ENCODE results near the gene TUBGCP6.
"Not testable (repeated sequence)": the region's sequence is repeated elsewhere in the genome, so short reads cannot be mapped to it uniquely, and the experiment has no call there.

Gene TUBGCP6

DNA sequence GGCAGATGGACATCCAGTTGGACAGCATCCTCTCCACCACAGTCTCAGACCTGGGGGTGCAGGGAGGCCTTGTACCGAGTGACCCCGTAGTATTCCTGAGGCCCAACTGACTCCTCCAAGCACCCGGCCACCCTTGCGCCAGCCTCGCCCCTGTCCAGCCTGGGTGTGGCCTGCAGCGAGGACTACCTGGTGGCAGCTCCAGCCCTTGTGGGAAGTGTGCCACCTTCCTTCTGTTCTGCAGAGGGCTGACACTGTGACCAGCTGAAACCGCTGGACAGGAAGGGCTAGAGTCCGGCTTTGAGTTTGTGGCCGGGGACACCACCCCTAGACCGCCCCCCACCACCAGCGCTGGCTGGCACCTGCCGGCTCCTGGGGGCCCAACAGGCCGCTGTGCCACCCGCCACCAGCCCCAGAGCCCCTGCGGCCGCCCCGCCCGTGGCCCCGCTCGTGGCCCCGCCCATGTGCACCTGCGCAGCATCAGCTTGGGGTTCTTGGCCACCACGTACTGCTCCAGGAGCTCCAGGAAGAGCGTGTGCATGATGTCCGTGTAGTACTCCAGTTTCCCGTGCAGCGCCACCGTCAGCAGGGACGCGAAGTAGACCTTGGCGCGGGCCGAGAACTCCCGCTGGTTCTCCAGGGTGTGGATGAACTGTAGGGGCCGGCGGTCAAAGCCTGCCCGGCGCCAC, 35.3 kb upstream of the TUBGCP6 start:
- no peak for DNase-seq

DNA sequence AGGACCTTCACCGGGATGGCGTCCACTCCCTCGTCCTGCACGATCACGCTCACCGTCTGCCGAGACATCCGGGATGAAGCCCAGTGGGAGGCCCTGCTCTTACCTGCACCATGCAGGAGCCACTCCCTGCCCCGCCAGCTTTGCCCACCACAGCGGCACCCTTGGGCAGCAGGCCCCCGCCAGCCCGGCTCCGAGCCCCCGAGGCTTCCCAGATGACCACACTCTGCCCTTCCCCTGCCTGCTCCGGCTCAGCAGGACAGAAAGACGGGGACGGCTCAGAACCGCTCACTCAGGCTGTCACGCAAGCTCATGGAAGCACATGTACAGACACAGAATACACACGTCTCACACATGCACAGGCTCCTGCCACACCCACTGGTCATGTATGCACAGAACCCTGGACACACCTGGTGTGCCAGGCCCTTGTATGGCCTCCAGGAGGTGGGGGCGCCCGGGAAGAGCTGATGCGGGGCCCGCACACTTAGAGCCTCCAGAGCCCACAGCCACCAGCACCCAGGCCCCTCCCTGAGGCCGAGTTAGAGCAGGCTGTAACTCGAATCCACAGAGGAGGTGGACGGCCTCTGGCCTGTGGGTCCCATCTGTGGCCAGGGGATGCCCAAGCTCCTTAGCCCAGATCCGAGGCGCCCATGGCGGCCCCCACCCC, 34.3 kb upstream of the TUBGCP6 start:
- no peak for DNase-seq

- DNase-seq, result no peak
These were observed 33.6 kb upstream of the TUBGCP6 start for GRCh38 chr22:50278461-50278860.

DNA sequence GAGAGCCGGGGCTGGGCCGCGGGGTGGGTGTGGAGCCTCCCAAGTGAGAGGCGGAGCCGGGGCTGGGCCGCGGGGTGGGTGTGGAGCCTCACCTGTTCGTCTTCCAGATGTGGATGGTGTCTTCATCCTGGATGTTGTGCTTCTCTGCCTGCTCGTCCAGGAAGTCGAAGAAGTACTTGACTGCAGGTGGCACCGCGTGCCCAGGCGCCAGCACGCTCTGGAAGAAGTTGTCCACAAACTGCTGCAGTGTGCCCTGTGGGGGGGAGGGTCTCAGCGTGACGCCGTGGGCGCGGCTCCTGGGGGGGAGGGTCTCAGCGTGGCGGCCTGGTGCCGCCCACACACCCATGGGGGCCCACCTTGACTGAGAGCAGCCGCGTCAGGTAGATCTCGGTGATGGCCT, 32.9 kb upstream of the TUBGCP6 start:
- DNase-seq, result no peak

DNA sequence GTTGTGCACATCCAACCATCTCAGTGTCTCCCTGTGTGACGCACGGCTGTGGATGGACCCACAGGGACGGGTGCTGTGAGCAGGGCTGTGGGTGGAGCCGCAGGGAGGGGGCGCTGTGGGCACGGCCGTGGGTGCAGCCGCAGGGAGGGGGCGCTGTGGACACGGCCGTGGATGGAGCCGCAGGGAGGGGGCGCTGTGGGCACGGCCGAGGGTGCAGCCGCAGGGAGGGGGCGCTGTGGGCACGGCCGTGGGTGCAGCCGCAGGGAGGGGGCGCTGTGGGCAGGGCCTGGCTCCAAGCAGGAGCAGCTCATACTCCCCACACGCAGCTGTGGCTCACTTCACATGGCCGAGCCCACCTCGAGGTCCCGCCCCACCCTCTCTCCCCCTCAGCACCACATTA, 31.3 kb upstream of the TUBGCP6 start:
- peak; percentile 10 for DNase-seq

GRCh38 chr22:50275181-50276055, 30.6 kb upstream of the TUBGCP6 start:
- no peak for DNase-seq

GRCh38 chr22:50274771-50275170, 29.9 kb upstream of the TUBGCP6 start:
- no peak for DNase-seq

DNA sequence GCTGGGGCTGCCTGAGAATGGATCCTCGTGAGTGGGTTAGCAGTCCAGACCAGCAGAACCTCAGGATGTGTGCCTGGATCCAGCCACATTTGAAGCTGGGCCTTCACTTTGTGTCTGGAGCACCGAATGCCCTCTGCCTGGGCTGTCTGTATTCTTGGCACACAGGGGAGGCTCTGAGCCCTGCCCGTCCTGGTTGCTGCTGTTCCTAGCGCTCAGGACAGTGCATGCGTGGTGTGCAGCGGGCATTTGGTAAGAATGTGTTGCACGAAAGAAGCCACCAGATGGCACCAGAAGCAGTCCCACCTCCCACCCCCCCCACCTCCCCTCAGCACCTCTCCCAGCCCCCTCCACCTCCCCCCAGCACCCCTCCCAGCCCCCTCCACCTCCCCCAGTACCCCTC, 29.5 kb upstream of the TUBGCP6 start:
- peak; percentile 44 for DNase-seq

DNA sequence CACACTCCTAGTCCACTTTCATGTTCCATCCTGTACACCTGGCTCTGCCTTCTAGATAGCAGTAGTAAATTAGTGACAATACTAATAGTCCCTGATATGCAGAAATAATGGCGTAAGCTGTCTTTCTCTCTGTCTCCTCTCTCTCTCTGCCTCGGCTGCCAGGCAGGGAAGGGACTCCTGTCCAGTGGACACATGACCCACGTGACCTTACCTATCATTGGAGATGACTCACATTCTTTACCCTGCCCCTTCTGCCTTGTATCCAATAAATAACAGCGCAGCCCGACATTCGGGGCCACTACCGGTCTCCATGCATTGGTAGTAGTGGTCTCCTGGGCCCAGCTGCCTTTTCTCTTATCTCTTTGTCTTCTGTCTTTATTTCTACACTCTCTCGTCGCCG, 29.0 kb upstream of the TUBGCP6 start:
- not testable (repeated sequence) for DNase-seq

- not testable (repeated sequence) for DNase-seq
These were observed 28.5 kb upstream of the TUBGCP6 start for GRCh38 chr22:50273352-50273751.

GRCh38 chr22:50272044-50272802, 27.4 kb upstream of the TUBGCP6 start:
- no peak for DNase-seq

GRCh38 chr22:50271519-50271970, 26.7 kb upstream of the TUBGCP6 start:
- peak; percentile 68 for DNase-seq

- peak; percentile 72 for DNase-seq
These were observed 26.0 kb upstream of the TUBGCP6 start for GRCh38 chr22:50270666-50271394.

- peak; percentile 77 for DNase-seq
These were observed 25.3 kb upstream of the TUBGCP6 start, which contains the start of gene MAPK11 for GRCh38 chr22:50269970-50270665. Gene MAPK11, minus strand, starts transcription at chr22:50270380. Its CDS starts 88 bp downstream, at chr22:50270292.

- no peak for DNase-seq
These were observed 24.7 kb upstream of the TUBGCP6 start for GRCh38 chr22:50269573-50269969.

- no peak for DNase-seq
These were observed 23.9 kb upstream of the TUBGCP6 start for GRCh38 chr22:50268655-50269113.

DNA sequence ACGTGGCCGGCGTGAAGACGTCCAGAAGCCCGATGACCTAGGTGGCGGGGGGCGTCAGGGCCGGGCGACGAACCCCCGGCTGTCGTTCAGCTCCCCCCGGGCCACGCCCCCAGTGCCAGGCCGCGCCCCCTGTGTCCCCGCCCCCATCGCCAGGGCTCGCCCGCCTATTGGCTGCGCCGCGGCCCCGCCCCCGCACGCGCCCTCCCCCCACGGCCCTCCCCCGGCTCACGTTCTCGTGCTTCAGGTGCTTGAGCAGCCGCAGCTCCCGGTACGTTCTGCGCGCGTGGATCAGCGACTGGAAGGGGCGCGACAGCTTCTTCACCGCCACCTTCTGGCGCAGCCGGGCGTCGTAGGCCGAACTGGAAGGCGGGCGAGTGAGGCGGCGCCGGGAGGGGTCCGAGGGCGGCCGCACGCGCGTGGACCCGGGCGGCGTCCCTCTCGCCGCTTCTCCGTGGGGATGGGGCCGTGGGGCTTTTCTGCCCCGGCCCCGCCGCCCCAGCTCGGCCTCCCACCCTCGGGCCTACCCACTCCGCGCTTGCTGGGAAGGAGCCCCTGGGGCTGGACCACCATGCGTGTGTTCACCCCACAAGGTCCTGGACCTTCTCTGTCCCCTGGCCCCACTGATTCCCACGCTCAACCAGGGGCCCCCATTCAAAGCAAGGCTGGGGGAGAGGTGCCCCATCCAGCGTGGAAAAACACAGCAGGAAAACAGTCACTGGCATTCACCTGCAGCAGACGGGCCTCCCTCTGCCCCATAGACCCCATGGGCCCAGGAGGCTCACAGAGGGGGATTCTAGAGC, 23.0 kb upstream of the TUBGCP6 start:
- DNase-seq, result peak; percentile 58

DNA sequence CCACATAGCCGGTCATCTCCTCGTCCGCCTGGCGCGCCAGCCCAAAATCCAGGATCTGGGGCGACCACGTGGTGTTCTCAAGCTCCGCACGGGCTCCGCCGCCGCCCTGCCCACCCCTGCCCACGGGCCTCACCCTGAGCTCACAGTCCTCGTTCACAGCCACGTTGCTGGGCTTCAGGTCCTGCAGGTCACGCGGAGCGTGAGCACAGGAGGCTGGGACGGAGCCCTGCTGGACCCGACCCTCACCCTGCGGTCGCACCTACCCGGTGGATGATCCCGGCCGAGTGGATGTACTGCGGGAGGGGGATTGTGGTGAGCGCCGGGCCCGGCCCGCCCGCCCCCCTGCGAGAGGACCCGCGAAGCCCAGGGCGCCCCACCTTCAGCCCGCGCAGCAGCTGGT, 22.2 kb upstream of the TUBGCP6 start:
- no peak for DNase-seq

- DNase-seq, result no peak
These were observed 20.3 kb upstream of the TUBGCP6 start for GRCh38 chr22:50264946-50265669.

Measured in activated naive CD4-positive, alpha-beta T cell treated with Interleukin-2 at 50 U/mL for 16 hours (primary cell).